HG02973 (cell line): Measurements from ENCODE around the gene ZNF689.

Experiments used
- ATAC-seq: cut with Tn5 transposase; IDR thresholded peaks from one replicate; pipeline ENCODE4 v1.9.1; 2021; ENCODE audit warnings: moderate library complexity; ENCODE audit not compliant: unreplicated experiment

The ZNF689 gene

GRCh38 chr16:30609926-30610839 is at the start of gene ZNF689:
ZNF689 (minus strand) TSS chr16:30610389; CDS start chr16:30610041, 348 bp downstream.
- peak; percentile 68 for ATAC-seq

DNA sequence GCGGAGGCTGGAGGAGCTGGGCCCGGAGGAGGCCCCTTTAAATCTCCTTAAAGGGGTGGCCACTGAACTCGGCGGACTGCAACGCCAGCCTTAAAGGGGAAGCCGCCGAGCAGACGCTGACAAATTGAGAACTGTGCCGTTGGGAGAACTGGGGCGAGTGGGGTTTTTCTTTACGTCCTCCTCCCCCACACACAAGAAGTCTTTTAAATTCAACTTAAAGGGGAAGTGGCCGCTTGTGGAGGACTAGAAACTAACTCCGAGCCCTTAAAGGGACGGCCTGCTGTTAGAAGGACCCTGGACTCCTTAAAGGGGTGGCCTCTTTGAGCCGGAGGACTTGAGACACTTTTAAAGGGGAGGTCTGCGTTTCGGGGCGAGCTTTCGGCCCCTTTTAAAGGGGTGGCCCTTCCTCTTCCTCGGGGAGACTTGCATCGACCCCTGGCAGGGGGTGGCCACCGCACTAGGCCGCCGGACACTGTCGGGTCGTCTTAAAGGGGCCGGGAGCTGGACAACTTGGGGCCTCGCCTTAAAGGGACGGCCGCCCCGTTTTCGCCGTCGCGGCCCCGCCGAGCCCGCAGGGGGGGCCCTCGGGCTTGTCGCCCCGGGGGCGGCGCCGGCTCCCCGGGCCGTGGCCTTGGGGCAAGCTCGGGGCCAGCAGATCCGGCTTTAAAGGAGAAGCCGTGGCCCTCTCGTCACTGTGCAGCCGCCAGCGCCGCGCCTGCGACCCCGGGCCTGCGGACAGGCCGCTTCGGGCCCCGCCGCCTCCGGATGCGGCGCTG is 48.7 kb upstream of the ZNF689 start:
- ATAC-seq: peak; percentile 45

DNA sequence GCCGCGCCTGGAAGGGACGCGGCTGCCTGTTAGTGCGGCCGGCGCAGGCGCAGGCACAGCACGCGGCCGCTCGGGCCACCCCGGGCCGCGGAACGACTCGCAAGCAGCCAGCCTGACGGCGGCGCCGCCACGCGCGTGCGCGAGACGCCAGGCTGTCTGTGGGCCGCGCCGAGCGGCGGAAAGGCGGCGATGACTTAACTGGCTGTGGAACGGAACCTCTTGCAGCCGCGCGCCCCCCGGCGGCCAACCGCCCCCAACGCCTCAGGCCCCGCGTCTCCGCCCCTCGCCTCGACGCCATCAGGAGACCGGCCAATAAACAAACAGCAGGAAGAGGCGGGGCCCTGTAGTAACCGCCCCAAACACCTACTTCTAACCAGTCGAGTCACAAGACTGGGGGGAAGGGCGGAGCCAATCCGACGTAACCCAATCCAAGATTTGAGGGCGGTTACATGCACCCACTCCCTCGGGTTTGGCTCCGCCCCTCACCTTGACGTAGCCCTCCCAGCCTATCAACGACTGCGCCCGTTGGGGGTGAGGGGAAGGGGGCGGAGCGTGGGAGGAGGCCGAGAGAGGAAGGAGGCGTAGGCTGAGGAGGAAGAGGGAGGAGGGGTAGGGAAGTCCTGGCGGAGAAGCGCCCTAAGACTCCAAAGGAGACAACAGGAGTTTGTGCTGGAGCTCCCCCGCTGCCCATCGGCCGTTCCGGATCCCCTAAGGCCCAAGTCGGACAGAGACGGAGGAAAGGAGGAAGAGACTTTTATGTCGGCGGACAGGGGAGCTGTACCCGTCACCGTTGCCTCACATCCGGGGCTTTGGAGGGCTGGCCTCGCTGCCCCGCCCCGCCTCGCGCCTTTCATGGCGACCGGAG is 47.9 kb upstream of the ZNF689 start, which contains the start of gene FBRS:
TSS of gene FBRS (plus strand) at position 566 of the 865 bp plus-strand sequence. CDS start 1,088 bp downstream, outside the sequence.
- ATAC-seq: peak; percentile 58

GRCh38 chr16:30656974-30657865 is 47.0 kb upstream of the ZNF689 start:
- ATAC-seq: no peak

DNA sequence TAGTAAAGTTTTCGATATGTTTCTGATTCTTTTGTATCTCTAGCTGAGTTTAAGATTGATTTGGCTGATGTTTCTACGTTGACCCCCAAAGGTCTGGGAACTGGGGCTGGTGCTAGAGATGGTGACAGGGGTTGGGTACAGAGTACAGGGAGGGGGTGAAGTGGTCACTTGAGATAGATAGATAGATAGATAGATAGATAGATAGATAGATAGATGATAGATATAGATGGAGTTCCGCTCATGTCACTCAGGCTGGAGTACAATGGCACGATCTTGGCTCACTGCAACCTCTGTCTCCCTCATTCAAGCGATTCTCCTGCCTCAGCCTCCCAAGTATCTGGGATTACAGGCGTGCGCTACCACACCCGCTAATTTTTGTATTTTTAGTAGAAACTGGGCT is 46.2 kb upstream of the ZNF689 start:
- no peak for ATAC-seq

DNA sequence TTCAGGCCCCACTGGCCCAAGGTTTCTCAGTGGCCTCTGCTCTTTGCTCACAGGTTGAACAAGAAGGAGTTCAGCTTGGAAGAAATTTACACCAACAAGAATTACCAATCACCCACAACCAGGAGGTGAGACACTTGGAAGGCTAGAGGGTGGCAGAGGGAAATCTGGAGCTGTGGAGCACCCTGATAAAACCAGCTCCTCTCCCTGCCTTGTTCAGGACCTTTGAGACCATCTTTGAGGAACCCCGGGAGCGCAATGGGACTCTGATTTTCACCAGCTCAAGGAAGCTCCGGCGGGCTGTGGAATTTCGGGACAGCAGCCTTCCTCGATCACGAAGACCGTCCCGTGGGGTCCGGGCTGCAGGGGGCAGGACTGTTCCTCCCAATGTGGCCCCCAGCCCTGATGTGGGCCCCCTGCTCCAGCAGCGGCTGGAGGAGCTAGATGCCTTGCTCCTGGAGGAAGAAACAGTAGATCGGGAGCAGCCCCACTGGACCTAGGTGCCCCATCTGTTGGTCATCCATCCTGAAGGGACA is 45.7 kb upstream of the ZNF689 start:
- no peak for ATAC-seq

- no peak for ATAC-seq
Observed at GRCh38 chr16:30654856-30655255, 44.7 kb upstream of the ZNF689 start.

GRCh38 chr16:30652718-30653117 is 42.5 kb upstream of the ZNF689 start:
- no peak for ATAC-seq

GRCh38 chr16:30652005-30652296 is 41.8 kb upstream of the ZNF689 start:
- no peak for ATAC-seq

- peak; percentile 41 for ATAC-seq
Observed at GRCh38 chr16:30651124-30652004, 41.2 kb upstream of the ZNF689 start.

GRCh38 chr16:30650369-30651123 is 40.4 kb upstream of the ZNF689 start, which contains the start of gene PRR14:
PRR14 (plus strand) TSS chr16:30650960; CDS start chr16:30651646, 686 bp downstream.
- peak; percentile 55 for ATAC-seq

DNA sequence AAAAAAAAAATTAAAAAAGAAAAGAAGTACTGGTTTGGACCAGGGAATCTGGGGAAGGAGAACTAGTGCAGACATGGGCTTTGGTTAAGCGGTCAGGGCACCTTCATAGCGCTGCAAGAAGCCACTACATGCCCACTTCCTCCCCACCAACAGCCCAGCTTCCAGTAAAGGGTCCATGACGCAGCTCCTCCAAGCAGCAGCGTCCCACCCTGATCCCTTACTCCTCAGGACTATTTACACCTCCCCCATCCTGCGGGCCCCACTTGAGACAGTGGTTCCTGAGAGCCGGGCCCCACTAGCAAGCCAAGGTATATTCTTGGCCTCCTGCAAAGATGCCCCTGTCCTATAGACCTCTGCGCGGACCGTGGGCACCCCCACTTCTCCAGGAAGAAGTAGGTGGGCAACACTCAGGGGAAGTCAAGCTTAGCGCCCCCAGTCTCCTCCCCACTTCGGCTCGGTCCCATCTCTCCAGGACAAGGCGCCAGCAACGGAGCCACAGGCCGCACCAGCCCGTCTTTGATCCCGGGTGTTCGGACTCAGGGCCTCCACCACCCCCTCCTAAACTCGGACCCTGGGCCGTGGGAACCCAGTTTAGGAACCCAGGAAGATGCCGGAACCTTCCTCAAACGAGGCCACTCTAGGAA is 39.7 kb upstream of the ZNF689 start:
- no peak for ATAC-seq

DNA sequence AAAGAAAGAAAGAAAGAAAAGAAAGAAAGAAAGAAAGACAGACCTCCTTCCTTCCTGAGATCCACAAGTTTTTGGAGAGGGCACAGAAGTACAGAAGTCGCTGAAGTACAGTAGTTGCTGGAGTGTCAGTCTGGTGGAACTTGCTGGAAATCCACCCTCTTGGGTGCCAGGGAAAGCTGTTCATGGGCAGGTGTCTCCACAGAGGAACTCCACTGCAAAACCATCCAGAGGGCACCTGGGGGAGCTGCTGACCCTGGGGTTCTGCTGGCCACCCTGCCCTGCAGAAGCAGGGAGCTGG is 37.0 kb upstream of the ZNF689 start:
- ATAC-seq: no peak

DNA sequence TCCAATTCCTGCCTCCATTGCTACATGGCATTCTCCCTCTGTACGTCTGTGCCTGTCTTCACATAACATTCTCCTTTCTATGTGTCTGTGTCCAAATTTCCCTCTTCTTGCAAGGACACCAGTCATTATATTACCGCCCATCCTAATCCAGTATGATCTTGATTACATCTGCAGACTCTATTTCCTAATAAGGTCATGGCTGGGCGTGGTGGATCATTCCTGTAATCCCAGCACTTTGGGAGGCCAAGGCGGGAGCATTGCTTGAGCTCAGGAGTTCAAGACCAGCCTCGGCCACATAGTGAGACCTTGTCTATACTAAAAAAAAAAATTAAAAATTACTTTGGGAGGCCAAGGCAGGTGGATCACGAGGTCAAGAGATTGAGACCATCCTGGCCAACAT is 35.5 kb upstream of the ZNF689 start:
- ATAC-seq: no peak

- ATAC-seq: no peak
Observed at GRCh38 chr16:30644334-30644830, 34.2 kb upstream of the ZNF689 start.

DNA sequence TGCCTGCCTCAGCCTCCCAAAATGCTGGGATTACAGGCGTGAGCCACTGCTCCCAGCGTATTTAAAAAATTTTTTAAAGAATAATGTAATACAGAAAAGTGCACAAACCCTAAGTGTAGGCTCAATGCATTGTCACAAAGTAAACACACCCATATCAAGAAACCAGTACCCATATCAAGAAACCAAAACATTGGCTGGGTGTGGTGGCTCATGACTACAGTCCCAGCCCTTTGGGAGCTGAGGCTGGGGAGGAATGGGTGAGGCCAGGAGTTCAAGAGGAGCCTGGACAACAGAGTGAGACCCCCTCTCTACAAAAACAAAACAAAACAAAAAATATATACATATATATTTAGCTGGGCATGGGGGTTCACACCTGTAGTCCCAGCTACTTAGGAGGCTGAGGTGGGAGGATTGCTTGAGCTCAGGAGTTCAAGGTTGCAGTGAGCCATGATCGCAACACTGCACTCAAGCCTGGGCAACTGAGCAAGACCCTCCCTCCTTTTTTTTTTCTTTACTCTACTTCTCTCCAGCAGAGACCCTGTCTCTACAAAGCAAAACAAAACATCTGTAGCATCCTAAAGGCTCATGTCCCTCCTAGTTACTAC is 31.3 kb upstream of the ZNF689 start:
- ATAC-seq: no peak

- no peak for ATAC-seq
Observed at GRCh38 chr16:30637944-30638343, 27.8 kb upstream of the ZNF689 start.
